ENCODE data around the gene HEPACAM. TPM values are rescaled to one million over a fixed set of nuclear protein-coding genes. Genes with fewer than 3 reads are reported as not detected.

HEPACAM gene
- total RNA-seq, 1 donor from 2014 or later, result 3.4 TPM

GRCh38 chr11:124943741-124944140 lies 7.9 kb upstream of the HEPACAM start:
- Histone ChIP-seq H3K9me3 (no peaks in the 10 kb centered on the region), H3K4me3 (no peak overlapping the region), H3K4me1 (no peaks in the 10 kb centered on the region), H3K27me3 (no peaks in the 10 kb centered on the region), H3K36me3 (no peaks in the 10 kb centered on the region), H3K27ac (no peak overlapping the region)
- intact Hi-C loops (cut with DNase I), result no loop called here
- TF ChIP-seq POLR2A (IDR thresholded peaks at IDR 0.05), result no peak
- TF ChIP-seq, protein P1, sequence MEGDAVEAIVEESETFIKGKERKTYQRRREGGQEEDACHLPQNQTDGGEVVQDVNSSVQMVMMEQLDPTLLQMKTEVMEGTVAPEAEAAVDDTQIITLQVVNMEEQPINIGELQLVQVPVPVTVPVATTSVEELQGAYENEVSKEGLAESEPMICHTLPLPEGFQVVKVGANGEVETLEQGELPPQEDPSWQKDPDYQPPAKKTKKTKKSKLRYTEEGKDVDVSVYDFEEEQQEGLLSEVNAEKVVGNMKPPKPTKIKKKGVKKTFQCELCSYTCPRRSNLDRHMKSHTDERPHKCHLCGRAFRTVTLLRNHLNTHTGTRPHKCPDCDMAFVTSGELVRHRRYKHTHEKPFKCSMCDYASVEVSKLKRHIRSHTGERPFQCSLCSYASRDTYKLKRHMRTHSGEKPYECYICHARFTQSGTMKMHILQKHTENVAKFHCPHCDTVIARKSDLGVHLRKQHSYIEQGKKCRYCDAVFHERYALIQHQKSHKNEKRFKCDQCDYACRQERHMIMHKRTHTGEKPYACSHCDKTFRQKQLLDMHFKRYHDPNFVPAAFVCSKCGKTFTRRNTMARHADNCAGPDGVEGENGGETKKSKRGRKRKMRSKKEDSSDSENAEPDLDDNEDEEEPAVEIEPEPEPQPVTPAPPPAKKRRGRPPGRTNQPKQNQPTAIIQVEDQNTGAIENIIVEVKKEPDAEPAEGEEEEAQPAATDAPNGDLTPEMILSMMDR (IDR thresholded peaks at IDR 0.05), result no peak
- no peak for DNase-seq (ENCODE audit: extremely low spot score in 2 of 2)

DNA sequence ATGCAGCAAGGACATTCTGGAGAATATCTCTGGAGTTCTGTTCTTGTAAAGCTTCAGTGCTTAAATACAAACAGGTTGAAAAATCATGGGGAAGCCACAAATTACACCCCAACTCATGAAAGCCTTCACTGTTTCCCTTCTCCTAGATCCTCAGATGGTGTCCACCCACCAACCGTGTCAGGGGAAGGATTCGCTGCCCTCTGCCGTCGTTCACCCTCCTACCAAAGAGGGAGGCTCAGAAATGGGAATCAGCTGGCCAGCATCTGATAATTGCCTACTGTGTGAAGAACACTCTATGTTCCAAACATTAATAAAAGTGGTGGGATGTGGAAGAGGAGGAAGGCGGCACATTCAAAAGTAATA lies 7.4 kb upstream of the HEPACAM start:
- intact Hi-C loops (cut with DNase I), result no loop called here

DNA sequence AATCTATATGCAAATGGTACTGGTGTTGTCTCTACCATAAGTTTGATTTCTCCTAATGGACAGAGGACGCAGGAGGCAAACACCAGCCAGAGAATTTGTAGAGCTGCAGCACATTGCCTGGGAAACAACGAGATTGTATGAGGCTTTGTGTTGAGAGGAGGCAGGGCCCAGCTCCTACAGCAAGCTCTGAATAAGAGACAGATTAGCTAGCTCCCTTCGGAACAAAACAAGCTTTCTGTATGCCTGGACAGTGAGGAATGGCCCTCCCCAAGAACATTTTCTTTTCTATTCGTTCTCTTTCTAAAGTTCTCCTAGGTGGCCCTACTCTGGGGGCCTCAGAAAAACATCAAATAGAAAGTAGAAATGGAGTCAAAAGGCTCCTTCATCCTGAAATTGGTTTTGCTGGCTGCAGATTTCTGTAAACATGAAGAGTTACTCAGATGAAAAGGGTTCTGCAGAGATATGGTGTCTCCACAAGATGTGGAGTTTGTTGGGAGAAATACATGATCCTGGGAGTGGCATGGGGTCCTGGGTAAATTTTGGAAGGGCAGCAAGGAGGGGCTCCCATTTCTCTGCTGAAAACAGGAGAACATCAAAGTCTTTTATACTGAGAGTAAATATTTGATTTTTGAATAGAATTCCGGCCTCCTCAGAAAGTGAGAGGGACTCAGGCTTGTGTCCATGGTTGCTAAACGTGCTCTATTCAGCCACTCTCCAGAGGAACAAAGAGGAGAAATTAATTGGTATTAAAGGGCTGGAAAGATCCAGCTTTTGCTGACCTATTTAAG lies 6.8 kb upstream of the HEPACAM start:
- intact Hi-C loops (cut with DNase I), result no loop called here
- Histone ChIP-seq H3K9me3 (no peaks in the 10 kb centered on the region), H3K36me3 (no peaks in the 10 kb centered on the region), H3K4me1 (no peaks in the 10 kb centered on the region), H3K27me3 (no peaks in the 10 kb centered on the region), H3K27ac (no peak overlapping the region), H3K4me3 (no peak overlapping the region)
- no peak for DNase-seq (ENCODE audit: extremely low spot score in 2 of 2)
- TF ChIP-seq POLR2AphosphoS5 (IDR thresholded peaks at IDR 0.05; ENCODE audit: insufficient read depth in 1 of 2, low read depth in 1 of 2) (no peak), POLR2A (IDR thresholded peaks at IDR 0.05) (no peak)
- TF ChIP-seq, protein P1 (IDR thresholded peaks at IDR 0.05), result no peak

More for the DNA sequence above, 7.4 kb upstream of the HEPACAM start:
- Histone ChIP-seq H3K27me3 (no peaks in the 10 kb centered on the region), H3K9me3 (no peaks in the 10 kb centered on the region), H3K4me3 (no peak overlapping the region), H3K36me3 (no peaks in the 10 kb centered on the region), H3K27ac (no peak overlapping the region), H3K4me1 (no peaks in the 10 kb centered on the region)
- TF ChIP-seq POLR2AphosphoS5 (IDR thresholded peaks at IDR 0.05; ENCODE audit: insufficient read depth in 1 of 2, low read depth in 1 of 2) (no peak), POLR2A (IDR thresholded peaks at IDR 0.05) (no peak)
- TF ChIP-seq, protein P1 (IDR thresholded peaks at IDR 0.05), result no peak
- no peak for DNase-seq (ENCODE audit: extremely low spot score in 2 of 2)

GRCh38 chr11:124941703-124942102 lies 5.9 kb upstream of the HEPACAM start:
- Histone ChIP-seq H3K36me3 (no peaks in the 10 kb centered on the region), H3K27me3 (no peaks in the 10 kb centered on the region), H3K4me1 (no peaks in the 10 kb centered on the region), H3K4me3 (no peak overlapping the region), H3K9me3 (no peaks in the 10 kb centered on the region), H3K27ac (no peak overlapping the region)
- no peak for DNase-seq (ENCODE audit: extremely low spot score in 2 of 2)
- intact Hi-C loops (cut with DNase I), result no loop called here
- TF ChIP-seq POLR2A (IDR thresholded peaks at IDR 0.05) (no peak), POLR2AphosphoS5 (IDR thresholded peaks at IDR 0.05; ENCODE audit: insufficient read depth in 1 of 2, low read depth in 1 of 2) (no peak)
- TF ChIP-seq, protein P1 (IDR thresholded peaks at IDR 0.05), result no peak

GRCh38 chr11:124938970-124939369 lies 3.1 kb upstream of the HEPACAM start:
- Histone ChIP-seq H3K27me3 (no peaks in the 10 kb centered on the region), H3K4me3 (no peak overlapping the region), H3K36me3 (no peaks in the 10 kb centered on the region), H3K9me3 (no peaks in the 10 kb centered on the region), H3K27ac (no peak overlapping the region), H3K4me1 (no peaks in the 10 kb centered on the region)
- intact Hi-C loops (cut with DNase I), result no loop called here
- TF ChIP-seq POLR2AphosphoS5 (IDR thresholded peaks at IDR 0.05; ENCODE audit: insufficient read depth in 1 of 2, low read depth in 1 of 2) (no peak), POLR2A (IDR thresholded peaks at IDR 0.05) (no peak)
- TF ChIP-seq, protein P1 (IDR thresholded peaks at IDR 0.05), result no peak
- DNase-seq (ENCODE audit: extremely low spot score in 2 of 2), result no peak

All from vagina (tissue), 2 donors.